NCI-H345 treated with DMSO at 0.1 percent for 48 hours (cell line): ENCODE data around the gene FAM3B.

Experiments used
- DNase-seq: peaks from one replicate; lab custom pipeline; 2025; ENCODE audit not compliant: unreplicated experiment; lab: John Stamatoyannopoulos, UW

FAM3B gene

DNA sequence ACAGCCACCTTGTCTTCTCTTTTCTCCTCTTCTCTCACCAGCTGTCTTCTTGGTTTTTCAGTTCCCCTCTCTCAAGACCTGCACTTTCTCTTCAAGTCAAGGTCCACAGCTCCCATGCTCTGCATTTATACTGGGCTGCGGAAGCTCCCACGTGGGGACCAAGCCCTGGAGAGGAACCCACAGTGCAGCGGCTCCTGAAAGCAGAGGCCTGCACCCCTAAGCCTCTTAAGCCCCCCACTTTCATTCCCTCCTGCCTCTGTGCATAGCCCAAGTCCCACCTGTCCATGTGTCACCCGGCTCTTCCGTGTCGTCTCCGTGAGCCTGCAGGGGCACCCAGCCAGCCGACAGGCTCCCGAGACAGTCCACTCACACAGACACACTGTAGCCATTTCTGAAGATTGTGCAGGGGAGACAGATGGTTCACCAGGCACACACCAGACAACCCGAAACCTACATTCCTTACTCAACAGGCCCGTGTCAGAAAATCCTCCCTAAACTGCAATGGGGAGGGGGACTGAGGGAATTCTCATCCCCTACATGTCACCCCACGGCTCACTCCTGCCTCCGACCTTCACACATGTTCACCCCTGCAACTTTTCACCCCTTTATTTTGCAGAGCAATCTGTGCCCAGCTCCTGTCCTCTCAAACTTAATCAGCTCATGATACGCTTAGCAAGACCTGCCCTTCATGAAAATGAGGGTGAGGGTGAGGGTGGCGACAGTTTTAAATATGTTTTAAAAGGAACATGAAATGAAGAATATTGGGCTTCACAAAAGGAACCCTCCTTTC lies 51.5 kb downstream of the FAM3B start:
- DNase-seq, result no peak

DNA sequence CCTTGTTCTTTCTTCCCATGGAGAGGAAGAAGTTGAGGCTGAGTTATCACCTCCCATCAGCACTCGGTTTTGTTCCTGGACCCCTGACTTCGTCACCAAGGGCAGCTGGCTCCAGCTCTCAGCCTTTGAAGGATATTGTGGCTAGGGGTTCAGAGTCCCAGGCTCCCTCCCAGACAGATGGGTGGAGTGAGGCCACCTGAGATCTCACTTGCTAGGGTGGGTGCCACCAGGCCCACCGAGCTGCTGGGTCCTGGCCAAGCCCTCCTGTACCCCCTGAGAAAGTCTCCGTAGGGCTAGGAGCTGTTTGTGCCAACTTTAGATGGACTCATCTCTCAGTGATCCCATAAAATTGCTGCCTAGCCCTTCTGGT lies 52.1 kb downstream of the FAM3B start:
- no peak for DNase-seq

DNA sequence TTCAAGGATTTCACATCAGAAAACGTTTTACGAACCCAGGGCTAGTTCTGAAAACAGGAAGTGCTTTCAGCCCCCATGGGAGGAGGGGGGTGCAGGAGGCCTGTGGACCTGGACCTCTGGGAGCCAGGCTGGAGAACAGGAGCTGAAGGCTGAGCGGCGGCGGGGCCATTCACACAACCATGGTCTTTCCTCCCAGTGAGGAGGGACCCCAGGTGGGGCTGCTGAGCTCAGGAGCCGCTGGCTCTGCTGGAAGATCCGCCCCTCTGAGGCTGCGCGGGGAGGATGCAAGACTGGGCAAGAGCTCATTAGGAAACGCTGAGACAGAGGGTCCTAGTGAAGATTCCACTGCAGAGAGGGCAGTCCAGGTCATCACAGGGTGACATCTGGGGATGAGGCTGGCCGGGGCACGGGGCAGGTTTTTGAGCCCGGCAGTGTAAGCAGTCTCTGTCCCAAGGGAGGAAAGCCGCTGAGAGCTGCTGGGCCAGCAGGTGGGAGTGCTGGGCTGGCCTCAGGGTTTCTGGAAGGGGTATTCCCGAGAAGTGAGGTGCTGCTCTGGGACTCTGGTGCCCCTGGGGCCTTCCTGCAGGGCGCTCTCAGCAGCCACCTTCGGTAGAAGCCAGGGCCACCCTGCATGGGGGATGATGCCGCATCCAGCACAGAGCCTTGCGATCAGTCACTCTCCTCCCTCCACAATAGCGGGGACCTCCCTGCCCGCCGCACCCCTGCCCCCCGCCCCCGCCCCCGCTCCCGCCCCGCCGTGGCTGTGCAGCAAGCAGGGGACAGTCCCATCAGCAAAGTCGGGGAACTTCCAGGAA lies 52.7 kb downstream of the FAM3B start:
- DNase-seq, result no peak

DNA sequence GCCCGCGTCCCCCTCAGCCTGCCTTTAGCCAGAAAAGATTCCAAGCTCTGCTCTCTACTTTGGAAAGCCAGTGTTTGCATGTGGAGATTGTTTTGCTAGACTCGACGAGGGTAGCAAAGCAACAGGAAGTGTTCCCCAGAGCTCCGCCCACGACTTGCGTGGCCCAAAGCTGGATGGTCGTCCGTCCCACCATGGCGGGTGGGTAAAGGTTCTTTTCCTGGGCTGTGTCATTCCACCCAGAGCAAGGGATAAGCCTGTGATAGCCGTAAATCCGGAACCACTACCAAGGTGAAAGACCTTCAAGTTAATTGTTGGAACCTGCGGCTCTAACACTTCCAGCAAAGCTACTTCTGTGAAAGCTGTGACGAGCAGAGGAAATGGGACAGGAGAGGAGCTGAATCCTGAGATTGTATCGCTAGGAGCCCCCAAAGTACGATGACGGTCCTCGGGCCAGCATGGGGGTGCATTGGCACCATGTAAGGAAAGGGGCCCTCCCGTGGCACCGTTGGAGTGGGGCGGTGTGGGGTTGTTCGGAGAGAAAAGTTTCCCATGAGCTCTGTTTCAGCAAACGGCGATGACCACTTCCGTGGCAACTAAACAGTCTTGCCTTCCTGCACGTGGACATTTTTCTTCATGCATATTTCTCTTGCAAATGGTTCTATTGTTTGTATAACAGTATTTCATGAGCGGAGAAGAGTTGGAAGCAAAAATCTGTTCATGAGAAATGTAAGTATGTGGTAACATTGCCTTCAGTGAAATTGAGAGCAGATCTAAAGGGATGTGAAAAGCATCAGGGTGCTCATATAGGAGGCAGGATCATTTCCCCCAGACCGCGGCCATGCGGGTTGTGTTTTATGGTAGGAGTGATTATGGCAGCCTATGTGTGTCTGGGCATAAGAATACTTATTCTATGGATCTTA lies 53.6 kb downstream of the FAM3B start:
- no peak for DNase-seq

GRCh38 chr21:41370840-41371684 lies 54.5 kb downstream of the FAM3B start:
- no peak for DNase-seq

GRCh38 chr21:41371685-41372030 lies 55.1 kb downstream of the FAM3B start:
- DNase-seq, result no peak

- DNase-seq, result no peak
These were observed 56.7 kb downstream of the FAM3B start for GRCh38 chr21:41373253-41373652.

DNA sequence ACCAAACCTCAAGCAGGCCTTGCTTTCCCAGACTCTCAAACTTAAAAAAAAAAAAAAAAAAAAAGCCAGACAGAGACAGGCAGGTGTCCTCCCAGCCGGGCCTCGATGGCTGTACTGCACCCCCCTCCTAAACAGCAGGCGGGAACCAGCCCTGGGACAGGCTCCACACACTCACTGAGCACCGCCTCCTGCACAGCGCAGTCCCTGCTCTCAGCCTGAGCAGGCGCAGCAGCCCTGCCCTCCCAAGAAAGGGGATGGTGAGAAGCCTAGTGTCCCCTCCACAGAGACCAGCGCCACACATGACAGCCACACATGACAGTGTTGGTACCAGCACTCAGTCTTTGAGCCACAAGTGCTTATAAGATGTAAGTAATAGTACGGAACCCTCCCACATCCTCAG lies 57.2 kb downstream of the FAM3B start:
- DNase-seq, result no peak

DNA sequence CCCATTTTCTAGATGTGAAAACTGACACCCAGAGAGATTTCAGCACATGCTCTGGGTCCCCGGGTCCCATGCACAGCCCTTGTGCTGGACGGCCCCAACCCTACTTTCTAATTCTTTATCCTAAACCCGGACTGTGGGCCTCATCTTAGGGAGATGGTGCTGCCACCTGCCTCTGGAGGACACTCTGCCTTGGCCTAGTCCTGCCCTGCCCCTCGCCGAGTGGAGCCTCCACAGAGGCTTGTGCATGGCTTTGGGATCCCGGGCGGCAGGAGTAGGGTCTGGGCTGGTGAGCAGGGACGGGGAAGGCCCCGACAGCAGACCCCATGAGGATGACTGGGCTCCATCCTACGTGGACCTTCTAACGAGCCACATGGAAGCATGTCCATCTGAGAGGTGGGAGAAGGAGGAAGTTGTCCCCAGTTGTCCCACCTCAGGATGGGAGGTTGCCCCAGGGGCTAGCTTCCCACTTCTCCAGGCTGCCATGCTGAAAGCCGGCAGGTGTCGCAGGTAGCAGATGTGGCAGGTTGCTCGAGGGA lies 57.6 kb downstream of the FAM3B start:
- DNase-seq, result no peak

- DNase-seq, result no peak
These were observed 58.4 kb downstream of the FAM3B start for GRCh38 chr21:41374867-41375533.

GRCh38 chr21:41375875-41376274 lies 59.3 kb downstream of the FAM3B start:
- no peak for DNase-seq

DNA sequence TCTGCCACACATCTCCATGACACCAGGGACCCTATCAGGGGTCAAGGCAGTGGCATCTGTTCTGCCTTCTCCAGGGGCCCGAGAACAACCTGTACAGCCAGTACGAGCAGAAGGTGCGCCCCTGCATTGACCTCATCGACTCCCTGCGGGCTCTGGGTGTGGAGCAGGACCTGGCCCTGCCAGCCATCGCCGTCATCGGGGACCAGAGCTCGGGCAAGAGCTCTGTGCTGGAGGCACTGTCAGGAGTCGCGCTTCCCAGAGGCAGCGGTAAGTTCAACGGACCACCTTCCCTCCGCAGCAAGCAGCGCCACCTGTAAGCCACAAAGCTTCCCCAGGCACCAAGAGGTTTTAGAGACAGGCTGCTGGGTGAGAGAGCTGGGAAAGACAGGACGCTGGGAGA lies 61.1 kb downstream of the FAM3B start:
- DNase-seq, result no peak

GRCh38 chr21:41378849-41379248 lies 62.2 kb downstream of the FAM3B start:
- DNase-seq, result no peak

DNA sequence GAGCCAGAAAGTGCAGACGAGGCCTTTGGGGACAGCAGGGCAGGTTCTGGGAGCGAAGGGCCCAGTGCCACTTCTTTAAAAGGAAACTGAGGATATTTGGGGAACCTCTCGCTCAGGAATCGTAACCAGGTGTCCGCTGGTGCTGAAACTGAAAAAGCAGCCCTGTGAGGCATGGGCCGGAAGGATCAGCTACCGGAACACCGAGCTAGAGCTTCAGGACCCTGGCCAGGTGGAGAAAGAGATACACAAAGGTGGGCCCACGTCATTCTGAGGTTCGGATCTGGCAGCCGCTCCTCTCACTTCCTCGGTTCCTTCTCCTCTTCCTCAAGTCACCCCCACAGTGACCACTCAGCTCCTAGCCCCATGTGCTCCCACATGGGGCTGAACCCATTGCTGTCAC lies 63.3 kb downstream of the FAM3B start:
- DNase-seq, result no peak

GRCh38 chr21:41381731-41382130 lies 65.1 kb downstream of the FAM3B start:
- DNase-seq, result no peak

- no peak for DNase-seq
These were observed 70.6 kb downstream of the FAM3B start for GRCh38 chr21:41387042-41387819.

GRCh38 chr21:41387824-41388223 lies 71.2 kb downstream of the FAM3B start:
- no peak for DNase-seq

DNA sequence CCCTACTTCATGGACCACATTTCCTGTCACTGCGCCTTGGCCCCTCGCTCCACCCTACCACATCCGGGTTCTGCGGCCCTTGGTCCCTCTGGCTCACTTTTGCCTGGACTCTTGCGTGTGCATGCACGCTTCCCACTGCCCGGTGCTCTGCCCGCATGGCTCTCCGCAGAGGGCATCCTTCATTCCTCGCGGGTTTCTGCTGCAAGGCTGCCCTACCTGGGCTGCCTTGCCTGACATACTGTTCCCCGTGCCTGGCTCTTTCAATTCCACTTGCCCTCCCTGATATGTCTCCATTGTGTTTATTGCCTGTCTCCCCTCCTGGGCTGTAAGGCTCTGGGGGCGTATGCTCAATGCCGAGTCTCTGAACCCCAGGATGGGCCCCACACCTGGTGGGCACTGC lies 71.7 kb downstream of the FAM3B start:
- DNase-seq, result no peak

- DNase-seq, result no peak
These were observed 73.5 kb downstream of the FAM3B start for GRCh38 chr21:41390043-41390639.
